ENCODE results near the gene KDM1A. TPM values are rescaled to one million over a fixed set of nuclear protein-coding genes. Genes with fewer than 3 reads are reported as not detected.
"Not testable (repeated sequence)": the region's sequence is repeated elsewhere in the genome, so short reads cannot be mapped to it uniquely, and the experiment has no call there.

Gene KDM1A
- total and polyA plus RNA-seq, 2 of the 13 experiments (the other 11 are each of a cell fraction or from before 2014, with no cell fraction given) = 81.3 to 173 TPM

- intact Hi-C loops (cut with micrococcal nuclease; ENCODE audit: unreplicated experiment) = no loop called here
- CTCF ChIA-PET (ENCODE audit: low intra/inter-chr PET ratio, low total read pairs) = no interaction called here
- POLR2A ChIA-PET = no interaction called here
Measured at GRCh38 chr1:23008901-23009300, 10.4 kb upstream of the KDM1A start.

DNA sequence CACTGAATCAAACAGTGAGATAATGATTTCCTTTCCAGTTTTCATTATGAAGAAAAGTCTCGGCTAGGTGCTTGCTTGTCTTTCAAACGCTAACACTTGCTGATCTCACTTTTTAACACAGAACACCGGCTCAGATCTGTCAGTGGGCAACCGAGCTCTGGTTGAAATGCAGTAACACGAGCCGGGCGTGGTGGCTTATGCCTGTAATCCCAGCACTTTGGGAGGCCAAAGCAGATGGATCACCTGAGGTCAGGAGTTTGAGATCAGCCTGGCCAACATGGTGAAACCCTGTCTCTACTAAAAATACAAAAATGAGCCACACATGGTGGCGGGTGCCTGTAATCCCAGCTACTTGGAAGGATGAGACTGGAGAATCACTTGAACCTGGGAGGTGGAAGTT is 9.2 kb upstream of the KDM1A start:
- not testable (repeated sequence) for BruUV-seq (replicated peaks)

More at GRCh38 chr1:23008901-23009300, 10.4 kb upstream of the KDM1A start:
- Histone ChIP-seq H3K27me3 (ENCODE audit: control insufficient read depth in 1 of 2, insufficient read depth in 2 of 2, low read length in 2 of 2) (peaks cover 0 to 13% of the 10 kb centered on the region in 2 experiments; a peak in 1 of 5 replicates), H3K4me1 (ENCODE audit: insufficient read depth, low read length) (peaks cover 16% of the 10 kb centered on the region), H3K36me3 (replicated peaks in 1 of 2; ENCODE audit: control insufficient read depth in 1 of 2, insufficient read depth in 2 of 2, low read length in 2 of 2) (no peaks in the 10 kb centered on the region), H3K9me3 (ENCODE audit: low read length) (no peaks in the 10 kb centered on the region), H3K4me2 (ENCODE audit: low read depth, low read length) (no peak overlapping the region), H3K4me3 (replicated peaks in 1 of 3; ENCODE audit: insufficient read depth in 1 of 3, low read depth in 2 of 3, low read length in 3 of 3) (no peak overlapping the region), H4K20me1 (ENCODE audit: insufficient read depth, low read length) (no peaks in the 10 kb centered on the region), H3K9ac (ENCODE audit: insufficient read depth, low read depth, low read length) (no peak overlapping the region), H2AFZ (ENCODE audit: low read length) (no peak overlapping the region), H3K79me2 (ENCODE audit: insufficient read depth, low read length) (no peaks in the 10 kb centered on the region), H3K27ac (ENCODE audit: extremely low read length, insufficient read depth, low read length) (no peak overlapping the region)
- no peak for TF ChIP-seq ZNF781 (CRISPR knock-in tag; IDR thresholded peaks at IDR 0.05; ENCODE audit: borderline replicate concordance, not compliant biosample characterization)
- TF ChIP-seq SKI (IDR thresholded peaks at IDR 0.05; ENCODE audit: partially characterized antibody) = no peak
- TF ChIP-seq HOXA5 (CRISPR knock-in tag; IDR thresholded peaks at IDR 0.05) = no peak
- TF ChIP-seq ATF1 (CRISPR knock-in tag; IDR thresholded peaks at IDR 0.05) = no peak
- no peak for TF ChIP-seq SRY (CRISPR knock-in tag; IDR thresholded peaks at IDR 0.05)
- no peak for TF ChIP-seq PITX1 (CRISPR knock-in tag; IDR thresholded peaks at IDR 0.05)
- TF ChIP-seq, protein P1, sequence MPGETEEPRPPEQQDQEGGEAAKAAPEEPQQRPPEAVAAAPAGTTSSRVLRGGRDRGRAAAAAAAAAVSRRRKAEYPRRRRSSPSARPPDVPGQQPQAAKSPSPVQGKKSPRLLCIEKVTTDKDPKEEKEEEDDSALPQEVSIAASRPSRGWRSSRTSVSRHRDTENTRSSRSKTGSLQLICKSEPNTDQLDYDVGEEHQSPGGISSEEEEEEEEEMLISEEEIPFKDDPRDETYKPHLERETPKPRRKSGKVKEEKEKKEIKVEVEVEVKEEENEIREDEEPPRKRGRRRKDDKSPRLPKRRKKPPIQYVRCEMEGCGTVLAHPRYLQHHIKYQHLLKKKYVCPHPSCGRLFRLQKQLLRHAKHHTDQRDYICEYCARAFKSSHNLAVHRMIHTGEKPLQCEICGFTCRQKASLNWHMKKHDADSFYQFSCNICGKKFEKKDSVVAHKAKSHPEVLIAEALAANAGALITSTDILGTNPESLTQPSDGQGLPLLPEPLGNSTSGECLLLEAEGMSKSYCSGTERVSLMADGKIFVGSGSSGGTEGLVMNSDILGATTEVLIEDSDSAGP (CRISPR knock-in tag; IDR thresholded peaks at IDR 0.05; ENCODE audit: borderline replicate concordance) = no peak
- TF ChIP-seq NR2F6 (IDR thresholded peaks at IDR 0.05) = no peak
- TF ChIP-seq NR2F6 (CRISPR knock-in tag; IDR thresholded peaks at IDR 0.05) = no peak
- no peak for TF ChIP-seq TBP (CRISPR knock-in tag; IDR thresholded peaks at IDR 0.05)
- no peak for TF ChIP-seq IKZF1 (IDR thresholded peaks at IDR 0.05)
- TF ChIP-seq, protein P2, sequence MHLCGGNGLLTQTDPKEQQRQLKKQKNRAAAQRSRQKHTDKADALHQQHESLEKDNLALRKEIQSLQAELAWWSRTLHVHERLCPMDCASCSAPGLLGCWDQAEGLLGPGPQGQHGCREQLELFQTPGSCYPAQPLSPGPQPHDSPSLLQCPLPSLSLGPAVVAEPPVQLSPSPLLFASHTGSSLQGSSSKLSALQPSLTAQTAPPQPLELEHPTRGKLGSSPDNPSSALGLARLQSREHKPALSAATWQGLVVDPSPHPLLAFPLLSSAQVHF (CRISPR knock-in tag; IDR thresholded peaks at IDR 0.05) = no peak
- TF ChIP-seq ETV5 (CRISPR knock-in tag; IDR thresholded peaks at IDR 0.05; ENCODE audit: borderline replicate concordance) = no peak
- no peak for TF ChIP-seq THAP7 (CRISPR knock-in tag; IDR thresholded peaks at IDR 0.05)
- no peak for TF ChIP-seq RAD21 (CRISPR knock-in tag; IDR thresholded peaks at IDR 0.05)
- no peak for DNase-seq (ENCODE audit: low spot score)
- in situ Hi-C loops (cut with HindIII; ENCODE audit: extremely low pct_ligation_motif_present, low pct_unique_long_range_greater_than_20kb) = no loop called here
- FAIRE-seq = no peak
- 73% methylated on average over 2 of the region's 2 CpGs for WGBS (ENCODE audit: low lambda C conversion rate)
- no TSS peak for BruUV-seq (replicated peaks)
- no peak for ATAC-seq

More for the DNA sequence above, 9.2 kb upstream of the KDM1A start:
- Histone ChIP-seq H3K4me2 (ENCODE audit: low read depth, low read length) (peak overlapping the region; percentile 27; the same call in 1 of the 2 replicates), H3K27me3 (ENCODE audit: control insufficient read depth in 1 of 2, insufficient read depth in 2 of 2, low read length in 2 of 2) (peaks cover 0 to 13% of the 10 kb centered on the region in 2 experiments; a peak in 1 of 5 replicates), H2AFZ (ENCODE audit: low read length) (peak overlapping the region; percentile 42)
- DNase-seq (ENCODE audit: low spot score); H3K4me1 ChIP-seq (ENCODE audit: insufficient read depth, low read length); H3K36me3 ChIP-seq (replicated peaks in 1 of 2; ENCODE audit: control insufficient read depth in 1 of 2, insufficient read depth in 2 of 2, low read length in 2 of 2); H3K9me3 ChIP-seq (ENCODE audit: low read length); H3K27ac ChIP-seq (ENCODE audit: extremely low read length, insufficient read depth, low read length); intact Hi-C loops (cut with micrococcal nuclease; ENCODE audit: unreplicated experiment); H3K79me2 ChIP-seq (ENCODE audit: insufficient read depth, low read length); ATAC-seq; H3K9ac ChIP-seq (ENCODE audit: insufficient read depth, low read depth, low read length); CTCF ChIA-PET (ENCODE audit: low intra/inter-chr PET ratio, low total read pairs); FAIRE-seq; H3K4me3 ChIP-seq (replicated peaks in 1 of 3; ENCODE audit: insufficient read depth in 1 of 3, low read depth in 2 of 3, low read length in 3 of 3); in situ Hi-C loops (cut with HindIII; ENCODE audit: extremely low pct_ligation_motif_present, low pct_unique_long_range_greater_than_20kb); H4K20me1 ChIP-seq (ENCODE audit: insufficient read depth, low read length): not testable (repeated sequence)
- POLR2A ChIA-PET = interaction anchor here (0.8 kb wide), 1 partner anchor 10 kb away, joined by 3 read pairs; no protein-coding TSS in a partner anchor
- 60% methylated on average over 8 of the region's 8 CpGs for WGBS (ENCODE audit: low lambda C conversion rate)

Data from HepG2 (cell line).